Measurements from ENCODE around the gene PKDCC. TPM values are rescaled to one million over a fixed set of nuclear protein-coding genes. Genes with fewer than 3 reads are reported as not detected.

The PKDCC gene
- total and polyA plus RNA-seq, 2 of the 13 experiments (the other 11 are each of a cell fraction or from before 2014, with no cell fraction given): 52.6 to 58.8 TPM

- 0 out of 2 replicates have a peak, but pooled peaks have one; percentile 7 for TF ChIP-seq ZBTB40 (IDR thresholded peaks at IDR 0.05)
- TF ChIP-seq ZBTB40 (CRISPR knock-in tag; IDR thresholded peaks at IDR 0.05): no peak
- no peak for TF ChIP-seq GLMP (CRISPR knock-in tag; IDR thresholded peaks at IDR 0.05; ENCODE audit: borderline replicate concordance)
- no peak for TF ChIP-seq NFIB (CRISPR knock-in tag; IDR thresholded peaks at IDR 0.05; ENCODE audit: borderline replicate concordance)
- no peak for TF ChIP-seq NR2F1 (CRISPR knock-in tag; IDR thresholded peaks at IDR 0.05)
- TF ChIP-seq NCOR1 (IDR thresholded peaks at IDR 0.05; ENCODE audit: borderline replicate concordance, low read length): no peak
- no peak for TF ChIP-seq MXD3 (CRISPR knock-in tag; IDR thresholded peaks at IDR 0.05)
- TF ChIP-seq ZSCAN22 (CRISPR knock-in tag; IDR thresholded peaks at IDR 0.05): no peak
- no peak for TF ChIP-seq MNT (IDR thresholded peaks at IDR 0.05)
- 0 out of 2 replicates have a peak, but pooled peaks have one; percentile 16 for TF ChIP-seq PATZ1 (CRISPR knock-in tag; IDR thresholded peaks at IDR 0.05)
- no peak for TF ChIP-seq ARID2 (CRISPR knock-in tag; IDR thresholded peaks at IDR 0.05; ENCODE audit: borderline replicate concordance)
- no peak for TF ChIP-seq FOSL1 (CRISPR knock-in tag; IDR thresholded peaks at IDR 0.05; ENCODE audit: borderline replicate concordance)
- peak; percentile 43; the same call in 1 of the 2 replicates for TF ChIP-seq CEBPG (CRISPR knock-in tag; IDR thresholded peaks at IDR 0.05)
- TF ChIP-seq REXO4 (CRISPR knock-in tag; IDR thresholded peaks at IDR 0.05; ENCODE audit: borderline replicate concordance): no peak
Measured at GRCh38 chr2:42107249-42108042, 59.6 kb downstream of the PKDCC start (continued).

Data from HepG2 (cell line).